Rectal smooth muscle tissue (tissue), 1 donor: Measurements from ENCODE around the gene TMCC1.
"Not testable (repeated sequence)": the region's sequence is repeated elsewhere in the genome, so short reads cannot be mapped to it uniquely, and the experiment has no call there.

Source experiments
- H3K27ac ChIP-seq: one replicate; pipeline ENCODE4 v1.7.0; 2013; ENCODE audit warnings: low read depth, low read length, inconsistent platforms
- H3K27me3 ChIP-seq: one replicate; pipeline ENCODE4 v1.7.0; 2013; ENCODE audit warnings: low read length; ENCODE audit not compliant: control insufficient read depth, insufficient read depth
- H3K36me3 ChIP-seq: one replicate; pipeline ENCODE4 v1.7.0; 2013; ENCODE audit warnings: low read length; ENCODE audit not compliant: control insufficient read depth, insufficient read depth
- H3K4me1 ChIP-seq: one replicate; pipeline ENCODE4 v1.7.0; 2013; ENCODE audit warnings: low read length; ENCODE audit not compliant: control insufficient read depth, insufficient read depth
- H3K4me3 ChIP-seq: one replicate; pipeline ENCODE4 v1.7.0; 2013; ENCODE audit warnings: low read length
- H3K9ac ChIP-seq: one replicate; pipeline ENCODE4 v1.7.0; 2013; ENCODE audit warnings: low read length

Gene TMCC1

DNA sequence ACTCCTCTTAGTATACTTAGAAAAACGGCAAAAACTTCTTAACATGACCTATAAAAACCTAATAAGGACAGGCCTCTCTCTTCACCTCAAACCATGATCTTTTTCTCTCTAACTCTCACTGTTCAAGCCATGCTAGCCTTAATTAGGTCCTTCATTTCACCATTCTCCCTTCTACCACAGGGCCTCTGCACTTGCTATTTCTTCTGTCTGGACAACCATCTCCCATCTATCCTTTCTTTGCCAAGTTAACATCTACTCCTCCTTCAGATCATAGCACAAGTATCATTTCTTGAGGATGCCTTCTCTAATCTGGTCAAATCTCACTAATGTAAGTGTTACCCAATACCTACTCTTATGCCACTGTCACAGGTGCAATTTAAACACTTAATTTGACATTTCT lies 39.1 kb downstream of the TMCC1 start:
- Histone ChIP-seq H3K9ac (no peak overlapping the region), H3K4me1 (no peaks in the 10 kb centered on the region), H3K4me3 (no peak overlapping the region), H3K36me3 (no peaks in the 10 kb centered on the region), H3K27me3 (no peaks in the 10 kb centered on the region), H3K27ac (no peak overlapping the region)

DNA sequence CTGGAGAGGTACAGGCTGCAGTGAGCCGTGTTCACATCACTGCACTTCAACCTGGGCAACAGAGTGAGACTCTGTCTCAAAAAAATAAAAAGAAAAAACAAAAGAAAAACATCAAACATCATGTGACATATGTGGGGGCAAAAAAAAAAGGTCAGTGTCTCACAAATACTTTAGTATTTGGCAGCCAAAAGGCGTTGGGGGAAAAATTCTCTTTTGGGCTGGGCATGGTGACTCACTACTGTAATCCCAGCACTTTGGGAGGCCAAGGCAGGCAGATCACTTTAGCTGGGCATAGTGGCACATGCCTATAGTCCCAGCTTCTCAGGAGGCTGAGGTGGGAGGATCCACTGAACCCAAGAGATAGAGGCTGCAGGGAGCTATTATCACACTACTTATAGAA lies 47.6 kb downstream of the TMCC1 start:
- Histone ChIP-seq H3K9ac (no peak overlapping the region), H3K27me3 (no peaks in the 10 kb centered on the region), H3K36me3 (no peaks in the 10 kb centered on the region), H3K27ac (no peak overlapping the region), H3K4me1 (no peaks in the 10 kb centered on the region), H3K4me3 (no peak overlapping the region)

DNA sequence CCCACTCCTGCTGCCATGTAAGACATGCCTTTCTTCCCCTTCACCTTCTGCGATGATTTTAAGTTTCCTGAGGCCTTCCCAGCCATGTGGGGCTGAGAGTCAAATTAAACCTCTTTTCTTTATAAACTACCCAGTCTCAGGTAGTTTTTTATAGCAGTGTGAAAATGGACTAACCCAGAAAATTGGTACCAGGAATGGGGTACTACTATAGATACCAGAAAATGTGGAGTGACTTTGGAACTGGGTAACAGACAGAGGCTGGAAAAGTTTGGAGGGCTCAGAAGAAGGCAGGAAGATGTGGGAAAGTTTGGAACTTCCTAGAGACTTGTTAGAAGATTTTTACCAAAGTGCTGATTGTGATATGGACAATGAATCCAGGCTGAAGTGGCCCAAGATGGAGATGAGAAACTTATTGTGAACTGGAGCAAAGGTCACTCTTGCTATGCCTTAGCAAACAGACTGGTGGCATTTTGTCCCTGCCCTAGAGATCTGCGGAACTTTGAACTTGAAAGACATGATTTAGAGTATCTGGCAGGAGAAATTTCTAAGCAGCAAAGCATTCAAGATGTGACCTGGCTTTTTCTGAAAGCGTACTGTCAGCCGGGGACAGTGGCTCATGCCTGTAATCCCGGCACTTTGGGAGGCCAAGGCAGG lies 52.7 kb downstream of the TMCC1 start:
- H3K4me3 ChIP-seq: no peak overlapping the region
- H3K27ac ChIP-seq: no peak overlapping the region
- H3K9ac ChIP-seq: no peak overlapping the region
- peaks cover 3% of the 10 kb centered on the region for H3K4me1 ChIP-seq
- no peaks in the 10 kb centered on the region for H3K36me3 ChIP-seq
- H3K27me3 ChIP-seq: no peaks in the 10 kb centered on the region

- Histone ChIP-seq H3K4me3 (no peak overlapping the region), H3K27me3 (no peaks in the 10 kb centered on the region), H3K27ac (no peak overlapping the region), H3K4me1 (peaks cover 3% of the 10 kb centered on the region), H3K36me3 (no peaks in the 10 kb centered on the region), H3K9ac (no peak overlapping the region)
Measured at GRCh38 chr3:129838086-129838485, 55.4 kb downstream of the TMCC1 start.

DNA sequence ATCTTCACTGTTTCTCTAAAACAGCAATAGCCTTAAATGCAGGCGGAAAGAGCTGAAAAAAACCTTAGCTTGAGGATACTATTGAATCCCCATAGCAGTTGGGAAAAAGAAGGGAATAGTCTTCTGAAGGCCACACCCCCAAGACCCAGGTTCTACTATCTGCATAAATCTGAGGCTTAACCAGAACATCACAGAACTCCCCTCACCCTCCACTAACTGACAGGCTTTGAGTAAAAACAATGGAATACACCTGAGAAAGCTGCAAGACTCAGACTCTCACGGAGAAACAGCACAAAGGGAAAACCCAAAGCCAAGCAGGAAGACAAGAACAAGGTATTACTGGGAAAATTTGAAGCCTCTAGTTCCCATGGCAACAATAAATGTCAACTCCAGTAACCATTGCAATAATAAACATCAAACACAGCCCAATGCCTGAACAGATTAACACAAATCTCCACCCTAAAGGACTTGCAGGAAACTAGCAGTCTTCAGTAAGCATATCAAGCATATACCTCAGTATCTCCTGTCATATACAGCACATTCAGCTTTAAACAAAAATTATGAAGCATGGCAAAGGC lies 56.4 kb downstream of the TMCC1 start:
- H3K9ac ChIP-seq: no peak overlapping the region
- no peaks in the 10 kb centered on the region for H3K36me3 ChIP-seq
- no peak overlapping the region for H3K27ac ChIP-seq
- no peaks in the 10 kb centered on the region for H3K27me3 ChIP-seq
- H3K4me3 ChIP-seq: no peak overlapping the region
- H3K4me1 ChIP-seq: peaks cover 3% of the 10 kb centered on the region

GRCh38 chr3:129836381-129837064 lies 57.0 kb downstream of the TMCC1 start:
- no peak overlapping the region for H3K27ac ChIP-seq
- no peak overlapping the region for H3K9ac ChIP-seq
- no peaks in the 10 kb centered on the region for H3K36me3 ChIP-seq
- H3K4me3 ChIP-seq: no peak overlapping the region
- H3K4me1 ChIP-seq: peaks cover 3% of the 10 kb centered on the region
- H3K27me3 ChIP-seq: no peaks in the 10 kb centered on the region

- H3K27me3 ChIP-seq: no peaks in the 10 kb centered on the region
Measured at GRCh38 chr3:129835198-129835597, 58.3 kb downstream of the TMCC1 start.

GRCh38 chr3:129834580-129834979 lies 58.9 kb downstream of the TMCC1 start:
- H3K4me3 ChIP-seq: no peak overlapping the region
- peaks cover 7% of the 10 kb centered on the region for H3K4me1 ChIP-seq
- no peak overlapping the region for H3K27ac ChIP-seq
- H3K9ac ChIP-seq: no peak overlapping the region
- no peaks in the 10 kb centered on the region for H3K36me3 ChIP-seq
- no peaks in the 10 kb centered on the region for H3K27me3 ChIP-seq

More at GRCh38 chr3:129835198-129835597, 58.3 kb downstream of the TMCC1 start:
- Histone ChIP-seq H3K27ac (no peak overlapping the region), H3K36me3 (no peaks in the 10 kb centered on the region), H3K9ac (no peak overlapping the region), H3K4me3 (no peak overlapping the region), H3K4me1 (peaks cover 3% of the 10 kb centered on the region)

- not testable (repeated sequence) for H3K9ac ChIP-seq, H3K4me1 ChIP-seq, H3K36me3 ChIP-seq, H3K27me3 ChIP-seq, H3K4me3 ChIP-seq, H3K27ac ChIP-seq
Measured at GRCh38 chr3:129831942-129832341, 61.6 kb downstream of the TMCC1 start.

GRCh38 chr3:129831503-129831902 lies 62.0 kb downstream of the TMCC1 start:
- Histone ChIP-seq H3K27me3 (no peaks in the 10 kb centered on the region), H3K4me1 (peaks cover 4% of the 10 kb centered on the region), H3K36me3 (no peaks in the 10 kb centered on the region), H3K27ac (no peak overlapping the region), H3K4me3 (no peak overlapping the region), H3K9ac (no peak overlapping the region)

DNA sequence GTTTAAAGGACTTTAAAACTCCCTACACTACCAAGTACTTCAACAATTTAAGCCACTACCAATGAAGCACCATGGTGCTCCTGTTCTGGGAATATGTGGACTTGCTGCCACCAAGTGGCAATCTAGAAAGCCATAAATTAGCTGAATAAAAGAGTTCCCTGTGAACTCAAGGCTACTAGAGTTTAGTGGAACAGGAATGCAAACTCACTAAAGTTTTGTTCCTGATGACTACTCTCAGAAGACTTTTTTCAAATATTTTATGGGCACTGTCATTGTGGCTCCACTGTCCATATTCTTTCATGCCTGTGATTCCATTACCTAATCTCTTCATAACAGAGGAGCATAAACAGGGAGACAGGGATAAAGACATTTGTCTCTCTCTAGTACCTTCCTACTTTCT lies 63.9 kb downstream of the TMCC1 start:
- H3K27me3 ChIP-seq: no peaks in the 10 kb centered on the region
- H3K36me3 ChIP-seq: no peaks in the 10 kb centered on the region
- H3K4me3 ChIP-seq: no peak overlapping the region
- H3K27ac ChIP-seq: peak overlapping the region; percentile 24
- peaks cover 4% of the 10 kb centered on the region for H3K4me1 ChIP-seq
- no peak overlapping the region for H3K9ac ChIP-seq

DNA sequence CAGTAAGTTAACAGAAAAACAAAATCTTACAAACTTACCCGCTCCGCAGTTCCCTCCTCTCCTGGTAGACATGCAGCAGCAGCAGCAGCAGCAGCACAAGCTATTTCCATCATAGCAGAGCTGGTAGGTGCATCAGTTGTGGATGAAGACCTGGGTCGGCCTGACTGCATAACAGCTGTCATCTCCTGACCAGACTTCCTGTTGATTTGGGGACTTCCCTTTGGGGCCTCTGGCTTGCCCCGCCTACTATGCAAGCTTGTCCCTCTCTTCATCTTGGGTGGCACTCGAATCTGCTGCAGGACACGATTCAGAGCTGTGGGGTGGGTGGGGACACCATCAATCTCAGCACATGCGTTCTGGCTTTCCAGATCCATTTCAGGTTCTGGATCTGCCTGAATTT lies 65.7 kb downstream of the TMCC1 start:
- Histone ChIP-seq H3K4me3 (no peak overlapping the region), H3K36me3 (no peaks in the 10 kb centered on the region), H3K4me1 (peaks cover 4% of the 10 kb centered on the region), H3K27ac (no peak overlapping the region), H3K9ac (no peak overlapping the region), H3K27me3 (no peaks in the 10 kb centered on the region)
